Hematopoietic multipotent progenitor cell treated with erythropoietin and hydrocortisone succinate and interleukin-3 and kit ligand, for 15 days (in vitro differentiated cells): ENCODE results near the gene D2HGDH.
"Not testable (repeated sequence)": the region's sequence is repeated elsewhere in the genome, so short reads cannot be mapped to it uniquely, and the experiment has no call there.

Experiments
- DNase-seq: peaks from one replicate; pipeline ENCODE4 v3.0.0-alpha.2; 2015; ENCODE audit warnings: low spot score

Gene D2HGDH

GRCh38 chr2:241794250-241794823, 59.9 kb downstream of the D2HGDH start:
- DNase-seq, result no peak

GRCh38 chr2:241795021-241795999, 60.9 kb downstream of the D2HGDH start:
- DNase-seq, result no peak

- DNase-seq, result no peak
These were observed 61.8 kb downstream of the D2HGDH start for GRCh38 chr2:241796209-241796608.

- no peak for DNase-seq
These were observed 62.2 kb downstream of the D2HGDH start for GRCh38 chr2:241796610-241797138.

- DNase-seq, result no peak
These were observed 63.1 kb downstream of the D2HGDH start for GRCh38 chr2:241797441-241798080.

- no peak for DNase-seq
These were observed 63.7 kb downstream of the D2HGDH start for GRCh38 chr2:241798081-241798630.

- no peak for DNase-seq
These were observed 64.4 kb downstream of the D2HGDH start for GRCh38 chr2:241798631-241799521.

GRCh38 chr2:241799522-241800197, 65.2 kb downstream of the D2HGDH start:
- DNase-seq, result no peak

- not testable (repeated sequence) for DNase-seq
These were observed 65.9 kb downstream of the D2HGDH start for GRCh38 chr2:241800198-241800903.

GRCh38 chr2:241801611-241802420, 67.4 kb downstream of the D2HGDH start:
- no peak for DNase-seq

GRCh38 chr2:241802421-241803318, 68.2 kb downstream of the D2HGDH start:
- DNase-seq, result no peak

- no peak for DNase-seq
These were observed 69.2 kb downstream of the D2HGDH start for GRCh38 chr2:241803387-241804325.

GRCh38 chr2:241804326-241805229, 70.1 kb downstream of the D2HGDH start:
- no peak for DNase-seq

- not testable (repeated sequence) for DNase-seq
These were observed 71.8 kb downstream of the D2HGDH start for GRCh38 chr2:241806217-241806616.

GRCh38 chr2:241808051-241808720, 73.8 kb downstream of the D2HGDH start:
- no peak for DNase-seq
